HG03039 (cell line): ENCODE data around the gene ARHGEF4.

ENCODE experiments used
- ATAC-seq: cut with Tn5 transposase; IDR thresholded peaks from one replicate; pipeline ENCODE4 v1.9.1; 2021; ENCODE audit warnings: mild to moderate bottlenecking, moderate library complexity; ENCODE audit not compliant: unreplicated experiment

The ARHGEF4 gene

DNA sequence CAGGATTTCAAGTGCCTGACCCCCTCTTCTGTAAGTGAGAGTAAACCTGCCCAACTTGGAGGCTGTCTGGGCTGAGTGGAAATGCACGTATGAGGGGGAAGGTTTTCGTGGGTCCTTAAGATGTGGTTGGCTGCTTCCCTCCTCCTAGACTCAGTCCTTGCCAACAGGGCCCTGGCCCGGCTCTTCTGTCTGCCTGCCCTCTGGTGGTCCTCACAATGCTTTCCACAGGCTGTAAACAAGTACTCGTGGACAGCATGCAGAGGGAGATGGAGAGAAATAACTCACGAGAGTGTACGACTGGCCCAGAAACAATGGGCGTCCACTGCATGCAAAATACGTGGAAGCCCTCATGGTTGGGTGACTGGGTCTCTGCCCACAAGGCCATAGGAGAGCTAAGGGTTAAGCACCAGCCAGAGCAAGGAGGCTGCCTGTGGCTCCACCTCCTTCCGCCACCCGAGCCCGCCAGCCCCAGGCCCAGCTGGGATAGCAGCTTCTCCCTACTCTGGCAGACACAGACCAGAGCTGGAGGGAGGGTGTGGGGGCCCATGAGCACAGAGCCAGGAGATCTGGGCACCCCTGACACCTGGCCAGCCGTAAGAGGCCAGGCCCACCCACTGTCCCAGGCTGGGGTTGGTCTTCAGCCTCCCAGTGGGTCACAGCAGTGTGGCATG, 17.0 kb upstream of the ARHGEF4 start:
- ATAC-seq: no peak

DNA sequence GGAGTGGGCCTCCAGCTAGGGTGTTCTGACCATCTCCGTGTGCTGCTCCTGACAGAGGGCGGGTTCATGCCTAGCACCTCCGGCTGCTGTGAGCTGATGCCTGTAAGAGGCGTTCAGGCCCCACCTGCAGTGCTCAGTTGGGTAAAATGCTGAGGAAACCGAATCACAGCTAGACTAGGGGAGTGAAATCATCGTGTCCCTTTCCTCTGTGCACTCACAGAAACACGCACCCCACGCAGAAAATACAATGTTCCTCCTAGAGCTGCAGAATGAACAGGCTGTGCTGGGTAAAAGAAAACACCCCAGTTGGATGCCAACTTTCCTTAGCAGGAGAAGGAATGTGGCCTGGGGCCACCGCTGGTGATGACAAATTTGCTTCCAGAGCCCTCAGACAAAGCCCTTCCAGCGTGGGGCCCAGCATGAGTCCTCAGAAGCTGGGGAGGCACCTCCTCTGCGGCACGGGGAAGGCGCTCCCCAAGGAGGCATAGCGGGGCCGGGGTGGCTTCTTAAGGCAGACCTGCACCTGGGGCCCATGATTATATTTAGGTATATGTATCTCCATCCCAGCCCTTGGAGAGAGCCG, 16.3 kb upstream of the ARHGEF4 start:
- no peak for ATAC-seq

DNA sequence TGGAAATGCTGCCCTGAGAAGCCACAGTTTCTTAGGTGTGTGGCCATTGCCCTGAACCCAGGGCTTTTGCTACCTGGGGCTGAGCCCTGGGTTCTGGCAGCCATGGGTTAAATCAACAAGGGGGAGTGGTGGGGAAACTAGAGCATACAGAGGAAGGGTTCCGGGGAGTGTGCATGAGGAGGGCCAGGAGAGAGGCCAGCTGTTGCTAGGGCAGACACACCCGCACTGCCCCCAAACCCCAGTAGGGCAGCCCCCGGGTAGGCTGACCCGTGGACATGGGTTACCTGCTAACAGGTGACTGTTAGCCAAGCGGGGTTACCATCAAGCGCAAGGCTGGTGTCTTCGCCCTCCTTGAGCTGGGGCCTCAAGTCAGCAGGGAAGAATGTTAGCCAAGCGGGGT, 14.8 kb upstream of the ARHGEF4 start:
- no peak for ATAC-seq

DNA sequence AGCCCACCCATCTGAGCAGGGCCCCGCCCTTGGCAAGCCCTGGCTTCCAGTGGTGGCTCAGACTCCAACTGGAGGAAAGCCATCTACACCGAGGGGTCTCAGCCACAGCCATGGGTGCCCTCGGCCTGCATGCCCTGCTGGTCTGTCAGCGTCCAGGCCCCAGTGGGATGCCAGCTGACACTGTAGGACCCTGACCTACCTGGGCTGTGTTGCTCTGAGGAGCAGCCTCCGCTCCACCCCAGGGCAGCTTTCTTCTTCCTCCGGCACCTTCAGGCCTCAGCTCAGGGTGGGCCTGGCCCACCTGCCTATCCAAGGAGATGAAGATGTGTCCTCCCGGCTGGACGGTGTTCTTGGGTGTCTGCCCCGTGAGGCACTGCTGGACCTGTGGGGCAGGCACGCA, 13.9 kb upstream of the ARHGEF4 start:
- ATAC-seq: no peak

DNA sequence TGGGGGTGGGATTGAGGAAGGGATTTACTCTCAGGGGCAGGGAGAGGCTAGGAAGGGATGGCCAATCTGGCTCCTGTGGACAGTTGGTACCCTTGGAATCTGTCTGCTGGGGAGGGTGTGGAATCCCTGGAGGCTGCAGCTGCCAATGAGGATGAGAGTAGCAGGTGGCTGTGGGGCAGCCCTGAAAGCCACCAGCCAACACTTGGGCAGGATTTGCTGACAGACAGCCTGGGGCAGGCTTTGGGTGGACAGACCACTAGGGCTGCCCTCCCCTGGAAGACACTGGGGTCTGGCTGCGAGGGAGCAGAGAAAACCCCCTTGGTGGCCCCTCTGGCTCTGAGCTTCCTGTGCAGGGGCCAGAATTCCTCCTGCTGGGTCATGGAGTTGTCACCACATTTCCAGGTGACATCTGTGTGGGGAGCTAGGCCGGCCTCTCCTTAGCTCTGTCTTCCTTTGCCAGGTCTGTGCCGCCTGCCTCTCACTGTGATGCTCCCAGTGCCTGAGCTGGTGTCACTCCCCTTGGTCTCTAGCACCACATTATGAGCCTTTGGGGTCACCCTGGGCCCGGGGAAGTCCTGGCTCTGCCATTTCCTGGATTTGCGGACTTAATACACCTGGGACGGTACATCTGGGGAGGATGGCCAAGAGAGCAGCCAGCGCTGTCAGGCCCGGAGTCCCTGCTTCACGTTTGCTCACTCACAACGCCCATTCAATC, 13.4 kb upstream of the ARHGEF4 start:
- no peak for ATAC-seq

DNA sequence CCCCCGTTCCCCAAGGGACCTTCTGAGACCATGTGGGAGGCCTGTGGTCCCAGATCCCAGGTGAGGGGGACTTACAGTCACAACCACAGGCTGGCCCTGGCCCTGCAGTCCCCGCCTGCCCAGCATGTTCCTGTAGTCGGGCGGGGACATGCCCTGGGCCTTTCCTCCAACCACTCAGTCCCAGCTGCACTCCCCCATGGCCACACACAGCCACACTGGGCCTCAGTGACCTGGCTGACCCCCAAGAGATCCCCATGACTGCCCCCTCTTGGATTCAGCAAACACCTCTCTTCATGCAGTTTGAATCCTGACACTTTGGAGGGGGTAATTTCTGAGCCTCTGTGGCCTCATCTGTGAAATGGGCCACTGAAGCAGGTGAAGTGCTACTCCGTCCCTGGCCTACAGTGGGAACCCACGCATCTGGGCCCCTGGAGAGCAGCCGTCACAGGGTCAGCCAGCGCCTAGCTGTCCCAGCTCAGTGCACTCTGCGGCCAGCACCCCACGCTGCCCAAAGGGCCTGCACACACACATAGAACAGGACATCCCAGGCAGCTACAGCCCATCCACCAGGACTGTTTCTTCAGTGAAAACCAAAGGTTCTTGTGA, 12.7 kb upstream of the ARHGEF4 start:
- ATAC-seq: peak; percentile 33

DNA sequence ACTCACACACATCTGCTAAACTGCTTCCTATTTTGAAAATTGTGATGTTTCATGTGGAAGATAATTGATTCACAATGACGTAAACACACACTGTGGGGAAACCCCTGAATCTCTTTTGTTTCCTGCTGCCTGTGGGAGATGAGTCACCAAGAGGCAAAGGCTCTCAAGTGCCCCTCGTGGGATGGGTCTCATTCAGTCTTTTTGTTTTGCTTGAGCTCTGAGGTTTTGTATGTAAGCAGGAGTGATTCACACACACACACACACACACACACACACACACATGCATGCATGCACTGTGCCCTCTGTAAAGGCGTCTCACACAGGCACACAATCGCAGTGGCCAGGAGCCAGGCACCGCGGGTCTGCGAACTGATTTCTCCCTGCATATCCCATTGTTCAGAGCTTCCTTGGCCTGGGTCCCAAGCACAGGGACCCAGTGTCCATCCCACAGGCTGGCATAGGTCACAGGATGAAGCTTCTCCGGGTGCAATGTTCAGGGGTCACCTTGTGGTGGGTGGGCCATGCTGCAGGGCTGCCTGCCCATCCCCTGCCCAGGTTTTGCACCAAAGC, 12.1 kb upstream of the ARHGEF4 start:
- ATAC-seq: peak; percentile 80

DNA sequence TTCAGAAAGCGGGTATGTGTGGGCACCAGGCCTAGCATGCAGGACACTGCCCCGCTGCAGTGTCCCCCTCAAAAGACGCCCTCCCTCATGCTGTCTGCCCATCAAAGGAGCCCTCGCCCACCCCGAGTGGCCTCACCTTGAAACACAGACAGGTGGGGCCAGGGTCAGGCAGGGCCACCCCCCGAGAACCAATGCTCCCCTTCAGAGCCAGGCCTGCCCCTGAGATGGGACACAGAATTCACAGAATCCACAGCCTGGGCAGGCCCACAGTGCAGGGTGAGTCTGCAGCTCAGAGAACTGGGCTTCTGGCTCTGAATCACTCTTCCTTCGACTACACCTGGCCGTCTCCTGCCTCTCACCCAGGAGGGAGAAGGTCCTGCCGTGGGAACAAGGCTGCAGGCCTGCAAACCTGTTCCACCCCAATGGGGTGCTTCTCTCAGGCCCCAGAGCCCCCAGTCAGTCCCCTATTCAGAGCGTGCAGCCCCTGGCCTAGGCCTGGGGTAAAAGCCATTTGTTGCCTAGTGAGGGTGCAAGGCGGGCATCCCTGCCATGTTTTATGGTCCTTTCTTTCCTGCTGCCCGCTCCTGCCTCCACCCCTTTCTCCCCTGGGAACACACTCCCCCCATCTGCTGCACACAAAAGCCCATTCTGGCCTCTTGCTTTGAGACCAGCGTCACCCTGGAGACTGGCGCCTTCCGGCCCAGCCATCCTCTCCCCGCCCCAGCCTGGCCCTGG, 11.3 kb upstream of the ARHGEF4 start:
- ATAC-seq: no peak

DNA sequence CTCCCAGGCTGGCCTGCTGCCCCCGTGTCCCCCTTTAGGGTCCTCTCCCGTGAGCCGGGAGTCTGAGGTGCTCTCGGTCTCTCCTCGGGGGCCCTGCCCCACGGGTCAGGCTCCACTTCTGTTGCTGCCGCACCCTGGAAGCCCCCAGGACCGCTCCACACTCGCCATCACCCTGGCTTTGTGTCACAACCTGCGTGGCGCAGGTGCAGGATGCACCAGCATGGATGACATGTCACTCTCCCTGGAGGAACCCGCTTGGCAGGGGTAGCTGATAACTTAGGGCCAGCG, 10.8 kb upstream of the ARHGEF4 start:
- ATAC-seq: no peak

DNA sequence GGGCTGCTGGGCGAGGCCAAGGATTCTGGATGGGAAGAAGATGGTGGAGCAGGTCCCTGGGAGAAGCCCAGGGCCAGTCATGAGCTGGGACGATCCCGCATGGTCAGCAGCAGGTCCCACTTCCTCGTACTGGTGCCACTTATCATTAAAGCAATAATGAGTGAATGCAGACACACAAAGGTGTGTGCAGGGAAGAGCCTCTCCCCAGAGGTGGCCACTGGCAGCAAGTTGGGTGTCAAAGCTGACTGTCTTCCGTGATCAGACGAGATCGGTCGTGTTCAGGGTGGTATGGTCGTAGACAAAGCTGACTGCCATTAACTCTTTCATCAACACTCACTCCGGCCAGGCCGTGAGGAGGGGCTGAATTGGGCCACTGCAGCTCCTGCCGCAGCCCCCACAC, 10.3 kb upstream of the ARHGEF4 start:
- no peak for ATAC-seq

DNA sequence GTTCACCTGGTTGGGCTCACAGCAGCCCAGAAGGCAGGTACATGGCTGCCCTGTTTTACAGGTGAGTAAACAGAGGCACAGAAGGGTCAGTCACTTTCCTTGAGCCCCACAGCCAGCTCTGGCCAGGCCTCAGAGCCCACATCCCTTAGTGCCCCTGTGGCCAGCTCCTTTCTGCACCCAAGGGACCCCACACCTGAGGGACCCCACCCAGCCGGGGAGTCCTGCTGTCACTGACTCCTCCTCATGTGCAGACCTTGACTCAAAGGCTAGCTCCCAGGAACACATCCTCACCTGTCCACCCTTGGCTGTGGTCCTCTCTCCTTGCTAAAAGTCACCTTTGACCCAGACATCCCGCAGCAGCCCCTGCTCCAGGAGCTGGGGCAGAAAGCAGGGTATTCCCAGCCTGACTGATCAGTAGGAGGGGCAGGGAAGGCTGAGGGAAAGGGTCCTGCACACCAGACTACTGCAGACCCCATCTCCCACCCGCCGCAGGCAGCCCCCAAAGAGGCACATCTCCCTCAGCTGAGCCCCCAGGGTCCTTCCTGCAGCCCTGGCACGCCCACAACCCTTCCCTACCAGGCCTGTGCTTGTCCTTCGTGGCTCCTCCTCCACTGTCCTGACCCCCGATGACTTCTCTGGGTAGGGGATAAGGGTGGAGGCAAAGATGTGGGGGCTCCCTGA, 9.8 kb upstream of the ARHGEF4 start:
- no peak for ATAC-seq

DNA sequence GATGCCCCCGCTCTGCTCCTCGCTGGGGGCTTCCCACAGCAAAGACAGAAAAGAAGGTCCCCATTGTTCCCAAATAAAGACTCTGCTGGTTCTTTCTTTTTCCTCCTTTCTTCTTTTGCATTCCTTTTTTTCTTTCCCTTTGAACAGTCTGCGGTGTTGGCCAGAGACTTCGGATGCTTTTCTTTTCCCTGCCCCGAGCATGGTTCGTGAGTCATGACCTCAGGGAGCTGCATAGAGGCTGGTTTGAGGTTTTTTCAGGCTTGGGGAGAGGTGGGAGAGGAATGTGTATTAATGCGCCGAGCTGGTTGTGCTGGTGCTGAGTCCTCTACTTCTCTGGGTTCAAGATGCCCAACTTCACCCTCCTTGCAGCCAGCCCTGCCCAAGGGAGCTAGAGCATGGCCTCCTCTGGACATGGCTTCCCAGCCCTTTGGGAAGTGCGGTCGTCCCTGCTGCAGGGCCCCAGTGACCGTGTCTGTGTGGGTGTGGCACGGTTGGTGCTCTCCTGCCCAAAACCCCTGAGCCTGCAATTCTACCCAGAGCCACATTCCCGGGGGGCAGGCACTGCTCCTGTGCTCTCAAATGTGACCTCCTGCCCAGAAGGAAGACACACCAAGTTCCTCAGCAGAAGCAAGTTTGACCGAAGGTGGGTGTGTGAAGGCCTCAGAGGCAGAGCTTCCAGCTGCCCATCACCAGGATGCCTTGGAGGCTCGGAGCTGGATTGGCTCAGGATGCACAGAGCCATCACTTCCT, 9.0 kb upstream of the ARHGEF4 start:
- no peak for ATAC-seq

DNA sequence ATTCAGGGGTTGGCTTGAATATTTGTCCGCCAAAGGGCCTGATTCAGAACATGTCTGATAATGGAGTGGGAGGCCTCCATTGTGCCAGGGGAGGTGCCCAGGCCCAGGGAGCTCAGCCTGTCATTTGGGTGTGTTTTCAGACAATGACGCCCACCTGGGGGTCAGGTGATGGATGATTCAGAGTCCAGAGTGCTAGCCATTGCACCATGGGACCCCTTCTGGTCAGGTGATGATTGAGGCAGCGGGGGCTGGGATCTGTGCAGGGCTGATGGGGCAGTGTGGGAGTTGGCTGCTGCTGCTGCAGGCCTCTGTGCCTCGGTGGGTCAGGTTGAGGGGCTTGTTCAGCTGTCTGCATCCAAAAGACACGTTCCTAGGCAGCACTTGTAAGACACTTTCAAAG, 8.3 kb upstream of the ARHGEF4 start:
- ATAC-seq: no peak

DNA sequence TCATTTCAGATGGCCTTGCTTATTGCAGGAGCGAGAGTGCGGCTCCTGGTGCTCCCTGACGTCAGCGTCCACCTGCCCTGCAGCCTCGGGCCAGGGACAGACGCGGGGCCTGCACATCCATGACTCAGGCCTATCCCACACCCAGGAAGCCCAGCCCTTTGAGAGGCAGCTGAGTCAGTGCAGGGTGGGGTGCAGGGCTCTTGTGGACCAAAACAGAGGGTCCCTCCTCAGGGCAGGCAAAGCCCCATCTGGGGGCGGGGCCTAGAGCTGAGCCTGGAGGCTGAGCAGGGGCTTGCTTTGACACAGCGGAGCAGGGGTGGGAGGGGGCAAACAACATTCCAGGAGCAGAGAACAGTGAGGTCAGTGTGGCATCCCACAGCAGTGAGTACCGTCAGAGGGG, 7.7 kb upstream of the ARHGEF4 start:
- ATAC-seq: no peak

DNA sequence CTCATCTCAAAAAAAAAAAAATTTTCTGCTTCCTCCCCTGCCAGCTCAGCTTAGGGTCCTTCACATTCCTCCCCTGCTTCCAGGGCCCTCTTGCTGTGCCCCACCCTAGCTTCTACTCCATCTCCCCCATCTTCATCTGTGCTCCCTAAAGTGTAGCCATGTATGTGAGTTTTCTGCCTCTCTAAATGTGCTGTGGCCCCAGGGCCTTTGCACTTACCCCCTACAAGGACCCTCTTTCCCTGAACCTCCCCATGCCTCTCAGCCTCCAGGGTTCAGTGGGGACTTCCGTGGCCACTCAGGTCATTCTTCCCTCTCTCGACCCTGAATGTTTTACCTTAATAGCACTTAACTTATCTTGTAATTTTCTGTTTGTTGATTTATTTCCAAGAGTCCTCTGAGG, 6.2 kb upstream of the ARHGEF4 start:
- ATAC-seq: no peak

DNA sequence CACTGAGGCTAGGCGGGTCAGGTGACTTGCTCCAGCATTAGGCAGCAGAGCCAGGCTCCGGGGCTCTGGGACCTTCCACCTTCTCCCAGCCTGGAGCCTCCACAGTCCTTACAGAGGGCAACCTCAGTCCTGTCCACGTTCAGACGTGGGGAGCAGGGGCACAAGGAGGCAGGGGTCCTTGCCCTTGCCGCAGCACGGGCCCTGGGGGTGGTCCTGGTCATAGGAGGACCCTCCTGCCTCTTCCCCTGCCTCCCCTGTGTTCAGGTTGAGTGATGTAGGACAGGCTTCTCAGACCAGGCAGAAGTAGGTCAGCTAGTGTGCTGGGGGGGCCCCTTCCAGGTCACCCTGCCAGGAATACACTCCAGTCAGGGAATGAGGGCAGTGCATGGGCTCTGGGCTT, 5.4 kb upstream of the ARHGEF4 start:
- ATAC-seq: no peak

DNA sequence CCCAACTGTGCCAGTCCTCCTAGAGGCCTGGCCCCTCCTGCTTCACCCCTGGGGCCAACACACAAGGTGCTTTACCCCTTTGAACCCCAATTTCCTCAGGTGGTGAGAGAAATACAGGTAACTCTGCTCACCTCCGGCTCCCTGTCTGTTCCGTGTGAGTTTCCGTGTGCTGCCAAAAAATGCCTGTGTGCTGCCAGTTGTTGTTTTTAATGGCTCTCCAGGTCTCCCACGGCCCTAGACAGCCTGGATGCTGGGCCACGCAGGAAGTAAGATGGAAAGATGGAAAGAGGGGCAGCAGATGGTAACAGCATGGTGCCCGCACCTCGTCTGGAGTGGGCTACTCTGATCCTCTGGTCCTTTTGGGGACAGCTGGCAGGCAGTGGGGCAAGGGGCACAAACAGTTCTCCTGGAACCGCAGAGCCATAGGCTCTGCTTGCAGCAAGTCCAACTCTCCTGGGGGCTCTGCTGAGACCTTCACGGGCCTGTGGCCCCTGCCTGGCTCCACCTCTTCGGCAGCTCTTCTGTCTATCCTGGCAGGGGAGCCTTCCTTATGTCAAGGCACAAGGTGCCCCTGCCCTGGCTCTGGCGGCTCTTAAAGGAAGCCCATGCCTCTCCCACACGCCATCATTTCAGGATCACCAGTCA, 4.3 kb upstream of the ARHGEF4 start:
- ATAC-seq: no peak

DNA sequence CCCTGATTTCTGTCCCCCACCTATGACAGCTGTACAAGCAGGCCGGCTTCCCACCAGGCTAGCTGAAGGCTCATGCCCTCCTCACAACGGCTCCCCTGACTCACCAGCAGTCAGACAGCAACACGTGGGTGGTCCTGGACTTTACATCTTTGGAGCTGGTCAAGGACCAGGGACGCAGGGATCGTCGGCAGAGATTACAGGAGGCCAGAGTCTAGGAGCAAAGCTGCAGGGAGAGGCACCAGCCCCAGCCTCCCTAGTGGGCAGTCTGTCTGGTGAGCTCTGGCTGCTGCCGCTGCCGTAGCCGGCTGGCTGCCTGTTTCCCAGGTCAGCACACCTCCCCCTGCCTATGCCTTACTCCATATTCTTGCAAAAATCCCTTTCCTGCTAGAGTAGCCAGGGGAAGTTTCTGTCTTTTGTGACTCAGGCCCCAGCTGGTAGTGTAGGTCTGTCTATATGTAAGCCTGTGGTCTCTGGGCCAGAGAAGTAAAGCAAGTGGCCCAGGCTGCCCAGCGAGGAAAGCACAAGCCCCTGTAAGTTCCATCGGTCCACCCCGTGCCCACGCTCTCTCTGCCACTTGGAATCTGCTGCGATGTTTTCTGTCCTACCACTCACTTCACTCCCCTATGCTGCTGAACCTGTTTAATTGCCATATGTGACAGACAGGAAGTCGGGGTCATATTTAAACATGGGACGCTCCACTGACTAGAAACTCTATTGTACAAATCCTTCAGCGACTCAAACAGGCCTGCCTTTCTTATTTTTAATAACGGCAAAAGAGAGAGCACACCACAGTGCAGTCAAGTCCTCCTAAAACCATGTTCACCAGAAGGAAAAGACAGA, 2.4 kb upstream of the ARHGEF4 start:
- no peak for ATAC-seq
